Osteocyte (in vitro differentiated cells): Measurements from ENCODE around the gene POR. TPM values are rescaled to one million over a fixed set of nuclear protein-coding genes. Genes with fewer than 3 reads are reported as not detected.

Source experiments
- DNase-seq: peaks from one replicate; pipeline ENCODE4 v3.0.0; 2021; ENCODE audit warnings: mixed read lengths; ENCODE audit not compliant: unreplicated experiment; ENCODE audit errors: extremely low spot score
- H3K27ac Mint-ChIP-seq: one replicate; pipeline ENCODE4 v1.8.0; 2021; ENCODE audit warnings: mild to moderate bottlenecking, mixed read lengths; ENCODE audit not compliant: unreplicated experiment
- H3K27me3 Mint-ChIP-seq: one replicate; pipeline ENCODE4 v1.8.0; 2021; ENCODE audit warnings: mixed read lengths; ENCODE audit not compliant: unreplicated experiment
- H3K36me3 Mint-ChIP-seq: one replicate; pipeline ENCODE4 v1.8.0; 2021; ENCODE audit warnings: mixed read lengths; ENCODE audit not compliant: unreplicated experiment
- H3K4me1 Mint-ChIP-seq: one replicate; pipeline ENCODE4 v1.8.0; 2021; ENCODE audit warnings: mixed read lengths; ENCODE audit not compliant: unreplicated experiment
- H3K4me3 Mint-ChIP-seq: one replicate; pipeline ENCODE4 v1.8.0; 2021; ENCODE audit warnings: mild to moderate bottlenecking, moderate library complexity, mixed read lengths; ENCODE audit not compliant: unreplicated experiment
- H3K9me3 Mint-ChIP-seq: one replicate; pipeline ENCODE4 v1.8.0; 2021; ENCODE audit warnings: mixed read lengths; ENCODE audit not compliant: unreplicated experiment
- CTCF ChIP-seq: fragments of 200-600 bp; sonication (generic); IDR thresholded peaks from 2 replicates; pipeline ENCODE4 v1.5.0; 2021; ENCODE audit warnings: antibody characterized with exemption, mild to moderate bottlenecking, moderate library complexity
- total RNA-seq: library from RNA; stranded (reverse); gene quantifications from 2 replicates; pipeline ENCODE4 v1.2.1, GENCODE V29; 2021

POR gene
- total RNA-seq, 1 donor from 2014 or later: 62.1 TPM

DNA sequence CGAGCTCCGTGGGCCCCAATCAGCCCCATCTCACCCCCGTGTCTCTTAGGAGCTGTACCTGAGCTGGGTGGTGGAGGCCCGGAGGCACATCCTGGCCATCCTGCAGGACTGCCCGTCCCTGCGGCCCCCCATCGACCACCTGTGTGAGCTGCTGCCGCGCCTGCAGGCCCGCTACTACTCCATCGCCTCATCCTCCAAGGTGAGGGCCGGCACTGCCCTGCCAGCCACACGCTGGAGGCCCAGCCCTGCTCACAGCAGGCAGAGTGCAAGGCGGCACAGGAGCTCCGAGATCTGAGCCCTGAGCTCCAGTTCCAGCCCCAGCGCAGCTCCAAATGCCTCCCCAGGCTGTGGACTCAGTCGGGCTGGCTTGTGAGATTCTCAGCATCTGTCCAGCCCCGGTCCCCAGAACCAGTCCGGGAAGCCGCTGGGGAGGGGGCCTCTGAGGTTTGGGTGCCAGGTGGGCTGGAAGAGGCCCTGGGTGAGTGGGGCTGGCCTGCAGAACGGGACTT lies 70.1 kb downstream of the POR start:
- Mint-ChIP-seq H3K4me1 (peaks cover 5% of the 10 kb centered on the region), H3K27me3 (no peaks in the 10 kb centered on the region), H3K9me3 (no peaks in the 10 kb centered on the region), H3K27ac (no peak overlapping the region), H3K36me3 (peaks cover 9% of the 10 kb centered on the region), H3K4me3 (no peak overlapping the region)
- no peak for TF ChIP-seq CTCF
- DNase-seq: no peak

DNA sequence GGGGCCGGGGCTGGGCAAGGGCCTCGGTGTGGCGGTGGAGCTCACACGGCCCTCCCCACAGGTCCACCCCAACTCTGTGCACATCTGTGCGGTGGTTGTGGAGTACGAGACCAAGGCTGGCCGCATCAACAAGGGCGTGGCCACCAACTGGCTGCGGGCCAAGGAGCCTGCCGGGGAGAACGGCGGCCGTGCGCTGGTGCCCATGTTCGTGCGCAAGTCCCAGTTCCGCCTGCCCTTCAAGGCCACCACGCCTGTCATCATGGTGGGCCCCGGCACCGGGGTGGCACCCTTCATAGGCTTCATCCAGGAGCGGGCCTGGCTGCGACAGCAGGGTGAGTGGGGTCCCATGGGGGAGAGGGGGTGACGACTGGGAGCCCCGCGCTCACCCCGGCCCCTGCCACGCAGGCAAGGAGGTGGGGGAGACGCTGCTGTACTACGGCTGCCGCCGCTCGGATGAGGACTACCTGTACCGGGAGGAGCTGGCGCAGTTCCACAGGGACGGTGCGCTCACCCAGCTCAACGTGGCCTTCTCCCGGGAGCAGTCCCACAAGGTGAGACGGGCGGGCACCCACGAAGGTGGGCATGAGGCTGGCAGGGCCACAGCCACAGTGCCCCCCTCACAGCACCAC lies 70.7 kb downstream of the POR start:
- no peak overlapping the region for H3K4me3 Mint-ChIP-seq
- peaks cover 8% of the 10 kb centered on the region for H3K36me3 Mint-ChIP-seq
- no peak for DNase-seq
- H3K9me3 Mint-ChIP-seq: no peaks in the 10 kb centered on the region
- TF ChIP-seq CTCF: no peak
- H3K27ac Mint-ChIP-seq: no peak overlapping the region
- no peaks in the 10 kb centered on the region for H3K27me3 Mint-ChIP-seq
- H3K4me1 Mint-ChIP-seq: peaks cover 5% of the 10 kb centered on the region

DNA sequence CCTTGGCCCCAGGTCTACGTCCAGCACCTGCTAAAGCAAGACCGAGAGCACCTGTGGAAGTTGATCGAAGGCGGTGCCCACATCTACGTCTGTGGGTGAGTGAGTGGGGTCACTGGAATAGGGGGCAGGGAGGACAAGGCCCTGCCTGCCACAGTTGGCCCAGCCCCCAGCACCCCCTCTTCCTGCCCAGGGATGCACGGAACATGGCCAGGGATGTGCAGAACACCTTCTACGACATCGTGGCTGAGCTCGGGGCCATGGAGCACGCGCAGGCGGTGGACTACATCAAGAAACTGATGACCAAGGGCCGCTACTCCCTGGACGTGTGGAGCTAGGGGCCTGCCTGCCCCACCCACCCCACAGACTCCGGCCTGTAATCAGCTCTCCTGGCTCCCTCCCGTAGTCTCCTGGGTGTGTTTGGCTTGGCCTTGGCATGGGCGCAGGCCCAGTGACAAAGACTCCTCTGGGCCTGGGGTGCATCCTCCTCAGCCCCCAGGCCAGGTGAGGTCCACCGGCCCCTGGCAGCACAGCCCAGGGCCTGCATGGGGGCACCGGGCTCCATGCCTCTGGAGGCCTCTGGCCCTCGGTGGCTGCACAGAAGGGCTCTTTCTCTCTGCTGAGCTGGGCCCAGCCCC lies 71.3 kb downstream of the POR start:
- Mint-ChIP-seq H3K27ac (no peak overlapping the region), H3K9me3 (no peaks in the 10 kb centered on the region), H3K27me3 (no peaks in the 10 kb centered on the region), H3K36me3 (peaks cover 8% of the 10 kb centered on the region), H3K4me3 (no peak overlapping the region), H3K4me1 (peaks cover 10% of the 10 kb centered on the region)
- TF ChIP-seq CTCF: no peak
- DNase-seq: no peak

GRCh38 chr7:75987026-75987804 lies 72.3 kb downstream of the POR start:
- H3K36me3 Mint-ChIP-seq: peaks cover 6% of the 10 kb centered on the region
- no peak for TF ChIP-seq CTCF
- DNase-seq: no peak
- H3K27ac Mint-ChIP-seq: no peak overlapping the region
- H3K9me3 Mint-ChIP-seq: no peaks in the 10 kb centered on the region
- no peaks in the 10 kb centered on the region for H3K27me3 Mint-ChIP-seq
- no peak overlapping the region for H3K4me3 Mint-ChIP-seq
- peaks cover 10% of the 10 kb centered on the region for H3K4me1 Mint-ChIP-seq
